Mammary epithelial cell (primary cell): Measurements from ENCODE around the gene FMN1.

Source experiments
- CTCF ChIP-seq, 2 donors: IDR thresholded peaks in 1 of 2; conservative IDR thresholded peaks in 1 of 2; 2 replicates each; pipeline ENCODE4 v1.5.1; 2011 to 2012; ENCODE audit warnings: inconsistent platforms in 2 of 2, low read length in 2 of 2, mild to moderate bottlenecking in 2 of 2, control low read depth in 1 of 2, low read depth in 1 of 2; ENCODE audit not compliant: insufficient read depth in 1 of 2; ENCODE audit errors: extremely low read depth in 1 of 2
- EZH2 ChIP-seq: IDR thresholded peaks from 2 replicates; pipeline ENCODE4 v1.6.1; 2012; ENCODE audit warnings: low read length, inconsistent platforms, borderline replicate concordance

DNA sequence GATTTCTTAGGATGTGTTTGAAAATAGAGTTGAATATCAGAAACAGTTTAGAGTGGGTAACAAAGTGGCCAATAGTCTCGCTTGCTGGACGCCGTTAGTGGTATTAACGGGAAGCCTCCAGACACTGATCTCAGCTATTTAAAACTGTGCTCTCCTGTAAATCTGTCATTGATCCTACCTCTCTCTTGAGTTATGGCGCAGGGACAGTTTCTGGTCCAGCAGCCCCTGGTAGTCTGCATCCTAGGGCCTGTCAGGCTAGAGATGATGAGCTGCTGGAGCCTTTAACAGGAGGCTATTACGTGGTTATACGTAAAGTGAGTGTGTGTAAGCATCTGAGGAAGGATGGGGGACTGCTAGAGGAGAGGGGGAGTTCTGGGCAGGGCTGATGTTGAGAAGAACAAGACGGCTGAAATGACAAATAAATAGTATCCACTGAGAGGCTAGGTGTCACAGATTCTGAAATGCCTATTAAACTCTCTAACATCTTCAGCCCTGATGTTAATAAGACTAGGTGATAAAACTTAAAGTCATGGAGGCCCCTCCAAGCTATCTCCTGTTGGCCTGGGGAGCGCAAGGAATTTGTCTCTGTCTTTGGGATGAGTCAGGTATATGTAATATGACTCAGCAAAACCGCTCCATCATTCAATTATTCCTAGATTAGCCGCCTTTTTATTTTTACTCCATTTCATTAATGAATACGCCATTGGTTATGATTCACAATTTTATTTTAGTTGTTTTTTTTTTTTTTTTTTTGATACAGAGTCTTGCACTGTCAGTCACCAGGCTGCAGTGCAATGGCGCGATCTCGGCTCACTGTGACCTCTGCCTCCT is 321.0 kb downstream of the FMN1 start:
- no peak for TF ChIP-seq CTCF (conservative IDR thresholded peaks at IDR 0.05 in 1 of 2, IDR thresholded peaks at IDR 0.05 in 1 of 2; ENCODE audit: extremely low read depth in 1 of 2, insufficient read depth in 1 of 2, low read depth in 1 of 2, low read length in 2 of 2)
- TF ChIP-seq EZH2 = no peak
